ENCODE measurements around the gene CHST6.
A peak's percentile ranks its signal among the peaks of the same experiment; 100 is the strongest.
"Not testable (repeated sequence)": the region's sequence is repeated elsewhere in the genome, so short reads cannot be mapped to it uniquely, and the experiment has no call there.

The CHST6 gene

DNA sequence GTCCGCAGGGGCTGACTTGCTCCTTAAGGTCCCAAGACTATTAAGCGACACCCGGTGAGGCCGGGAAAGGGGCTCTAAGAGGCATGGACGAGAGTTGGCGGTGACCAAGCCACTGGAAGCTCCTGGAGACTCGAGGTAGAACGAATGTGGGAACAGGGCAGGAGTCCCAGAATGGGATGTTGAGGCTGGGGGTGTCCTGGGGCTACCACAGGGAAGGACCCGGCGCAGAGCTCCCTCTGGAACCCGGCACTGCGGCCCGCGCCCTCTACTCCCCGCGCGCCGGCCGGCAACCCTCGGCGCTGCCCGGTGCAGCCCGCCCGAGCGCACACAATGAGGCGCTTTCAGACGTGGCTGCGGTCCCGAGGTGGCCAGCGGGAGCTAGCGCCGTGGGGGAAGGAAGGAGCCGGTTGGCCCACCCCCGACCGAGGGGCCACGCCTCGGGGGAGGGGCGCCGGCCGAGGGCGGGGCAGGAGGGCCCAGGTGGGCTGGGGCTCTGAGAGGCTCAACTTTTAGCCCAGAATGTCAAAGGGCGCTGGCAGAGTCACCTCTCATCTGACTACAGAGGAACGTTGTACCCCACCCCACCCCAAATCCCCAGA is at the start of gene CHST6:
CHST6 (minus strand) TSS at position 366 of the 599 bp plus-strand sequence. CDS start 15,613 bp downstream, outside the sequence.
- peak; percentile 49 for DNase-seq (ENCODE audit: low read depth)

DNA sequence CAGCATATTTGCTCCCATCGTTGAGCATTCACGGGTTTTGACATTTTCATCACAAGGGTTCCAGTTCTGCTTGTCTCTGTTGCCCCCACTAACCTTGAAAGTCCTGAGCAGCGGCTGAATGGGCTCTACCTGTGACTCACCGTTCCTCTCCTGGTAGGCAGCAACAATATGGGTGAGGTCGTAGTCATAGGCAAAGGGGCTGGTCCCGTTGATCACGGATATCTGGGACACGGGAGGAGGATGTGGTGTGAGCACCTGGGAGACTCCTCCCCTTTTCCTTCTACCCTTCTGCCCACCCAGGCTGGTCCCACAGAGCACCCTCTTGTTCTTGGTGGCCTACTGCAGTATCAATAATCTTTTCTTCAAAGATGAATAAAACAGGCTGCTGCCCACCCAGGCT is 47.2 kb upstream of the CHST6 start:
- DNase-seq (ENCODE audit: low read depth) = not testable (repeated sequence)

- DNase-seq (ENCODE audit: low read depth) = no peak
These were observed 46.0 kb upstream of the CHST6 start for GRCh38 chr16:75541236-75541635.

DNA sequence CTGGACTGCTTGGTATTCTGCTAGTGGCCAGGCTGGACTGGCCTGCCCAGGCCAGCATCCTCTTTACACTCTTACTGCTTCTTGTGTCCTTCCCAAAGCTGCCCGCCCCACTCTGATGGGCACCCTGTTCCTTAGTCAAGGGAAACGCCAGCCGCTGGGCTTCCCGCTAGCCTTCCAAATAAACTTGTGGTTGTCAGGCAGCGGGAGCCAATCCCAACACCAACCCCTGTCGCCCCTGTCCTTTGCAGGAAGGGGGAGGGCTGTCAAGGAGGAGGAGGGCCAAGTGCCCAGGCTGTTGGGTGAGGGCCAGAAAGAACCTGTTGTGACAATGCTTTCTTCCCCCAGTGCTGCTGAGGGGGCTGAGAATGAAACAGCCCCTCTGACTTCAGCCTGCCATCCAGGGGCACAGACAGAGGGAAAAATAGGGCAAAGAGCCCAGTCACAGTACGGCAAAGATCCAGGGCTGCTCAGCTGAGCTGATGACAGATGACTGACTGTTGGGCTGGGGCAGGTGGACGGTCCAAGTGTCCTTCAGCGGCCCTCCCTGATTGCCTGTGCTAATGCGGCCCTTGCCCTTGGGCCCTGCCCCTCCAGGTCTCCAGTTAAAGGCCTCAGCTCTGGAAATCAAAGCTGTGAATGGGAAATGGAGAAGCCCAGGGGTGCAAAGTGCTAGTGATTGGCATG is 43.8 kb upstream of the CHST6 start:
- not testable (repeated sequence) for DNase-seq (ENCODE audit: low read depth)

- no peak for DNase-seq (ENCODE audit: low read depth)
These were observed 42.5 kb upstream of the CHST6 start for GRCh38 chr16:75537776-75538175.

- no peak for DNase-seq (ENCODE audit: low read depth)
These were observed 40.7 kb upstream of the CHST6 start, which contains the start of gene CHST5 for GRCh38 chr16:75535901-75536300. CHST5 (minus strand) TSS chr16:75536108; CDS start chr16:75530384, 5,724 bp downstream.

DNA sequence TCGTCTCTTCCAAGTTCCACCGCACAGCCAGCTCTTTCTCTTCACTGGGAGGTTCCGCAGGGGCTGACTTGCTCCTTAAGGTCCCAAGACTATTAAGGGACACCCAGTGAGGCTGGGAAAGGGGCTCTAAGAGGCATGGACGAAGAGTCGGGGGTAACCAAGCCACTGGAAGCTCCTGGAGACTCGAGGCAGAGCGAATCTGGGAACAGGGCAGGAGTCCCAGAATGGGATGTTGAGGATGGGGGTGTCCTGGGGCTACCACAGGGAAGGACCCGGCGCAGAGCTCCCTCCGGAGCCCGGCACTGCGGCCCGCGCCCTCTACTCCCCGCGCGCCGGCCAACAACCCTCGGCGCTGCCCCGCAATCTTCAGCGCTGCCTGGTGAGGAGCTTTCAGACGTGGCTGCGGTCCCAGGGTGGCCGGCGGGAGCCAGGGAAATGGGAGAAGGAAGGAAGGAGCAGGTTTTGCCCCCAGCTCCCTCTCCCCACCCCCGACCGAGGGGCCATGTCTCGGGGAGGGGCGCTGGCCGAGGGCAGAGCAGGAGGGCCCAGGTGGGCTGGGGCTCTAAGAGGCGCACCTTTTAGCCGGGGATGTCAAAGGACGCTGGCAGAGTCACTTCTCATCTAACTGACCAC is 40.1 kb upstream of the CHST6 start:
- DNase-seq (ENCODE audit: low read depth) = no peak

- no peak for DNase-seq (ENCODE audit: low read depth)
These were observed 39.4 kb upstream of the CHST6 start for GRCh38 chr16:75534560-75535205.

GRCh38 chr16:75532791-75533190 is 37.5 kb upstream of the CHST6 start:
- DNase-seq (ENCODE audit: low read depth) = no peak

- no peak for DNase-seq (ENCODE audit: low read depth)
These were observed 37.0 kb upstream of the CHST6 start for GRCh38 chr16:75532142-75532765.

DNA sequence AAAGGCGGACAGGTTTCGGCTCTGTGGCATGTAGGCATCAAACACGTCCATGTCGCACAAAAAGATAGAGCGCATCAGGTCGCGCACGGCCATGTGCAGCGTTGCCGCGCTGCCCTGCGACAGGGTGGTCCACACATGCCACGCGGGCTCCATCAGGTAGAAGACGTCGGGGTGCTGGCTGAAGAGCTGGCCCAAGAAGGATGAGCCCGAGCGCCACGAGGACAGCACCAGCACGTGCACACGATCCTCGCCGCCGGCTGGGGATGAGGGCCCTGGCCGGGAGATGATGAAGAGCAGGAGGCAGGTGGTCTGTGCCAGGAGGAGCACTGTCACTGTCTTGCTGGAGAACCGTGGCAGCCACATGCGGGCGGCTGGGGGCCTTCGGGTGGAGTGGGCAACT is 34.7 kb upstream of the CHST6 start:
- DNase-seq (ENCODE audit: low read depth) = no peak

- DNase-seq (ENCODE audit: low read depth) = no peak
These were observed 34.0 kb upstream of the CHST6 start for GRCh38 chr16:75529056-75529905.

GRCh38 chr16:75527825-75528299 is 32.6 kb upstream of the CHST6 start:
- no peak for DNase-seq (ENCODE audit: low read depth)

GRCh38 chr16:75526032-75526790 is 31.0 kb upstream of the CHST6 start:
- DNase-seq (ENCODE audit: low read depth) = no peak

GRCh38 chr16:75519175-75519574 is 23.9 kb upstream of the CHST6 start:
- no peak for DNase-seq (ENCODE audit: low read depth)

DNA sequence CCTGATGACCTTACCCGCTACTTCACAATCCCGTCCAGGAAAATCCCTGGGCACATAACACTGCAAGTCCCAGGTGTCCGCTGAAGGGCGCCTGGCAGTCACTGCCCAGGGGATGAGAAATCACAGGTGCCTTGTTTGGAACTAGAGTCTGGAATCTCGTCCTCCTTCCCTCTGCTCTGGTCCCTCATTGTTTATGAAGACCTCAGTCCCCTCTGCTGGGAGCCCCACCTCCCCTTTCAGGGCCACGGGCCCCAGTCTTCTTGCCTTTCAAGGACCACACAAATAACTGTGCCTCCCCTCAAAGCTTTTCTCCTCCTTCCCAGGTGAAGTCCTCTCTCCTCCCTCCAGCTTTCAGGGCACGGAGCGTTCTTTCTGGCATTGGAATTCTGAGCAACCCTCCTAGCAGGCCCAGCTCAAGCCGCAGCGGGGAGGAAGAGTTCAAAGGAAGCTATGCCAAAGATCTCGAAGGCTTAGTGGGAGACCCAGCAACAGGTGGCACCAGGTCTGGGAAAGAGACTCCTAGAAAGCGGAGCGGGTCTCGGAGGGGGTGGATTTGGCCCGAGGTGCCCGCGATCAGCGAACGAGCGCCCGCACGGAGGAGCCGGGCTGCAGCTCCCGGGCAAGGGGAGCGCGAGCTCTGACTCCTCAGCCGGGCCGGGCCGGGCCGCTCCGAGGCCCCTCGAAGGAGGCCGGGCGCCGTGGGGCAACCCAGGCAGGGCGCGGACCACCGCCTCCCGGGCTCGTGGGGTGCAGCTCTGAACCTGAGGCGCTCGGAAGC is 21.1 kb upstream of the CHST6 start:
- DNase-seq (ENCODE audit: low read depth) = not testable (repeated sequence)

- DNase-seq (ENCODE audit: low read depth) = no peak
These were observed 19.1 kb upstream of the CHST6 start for GRCh38 chr16:75514296-75514695.

DNA sequence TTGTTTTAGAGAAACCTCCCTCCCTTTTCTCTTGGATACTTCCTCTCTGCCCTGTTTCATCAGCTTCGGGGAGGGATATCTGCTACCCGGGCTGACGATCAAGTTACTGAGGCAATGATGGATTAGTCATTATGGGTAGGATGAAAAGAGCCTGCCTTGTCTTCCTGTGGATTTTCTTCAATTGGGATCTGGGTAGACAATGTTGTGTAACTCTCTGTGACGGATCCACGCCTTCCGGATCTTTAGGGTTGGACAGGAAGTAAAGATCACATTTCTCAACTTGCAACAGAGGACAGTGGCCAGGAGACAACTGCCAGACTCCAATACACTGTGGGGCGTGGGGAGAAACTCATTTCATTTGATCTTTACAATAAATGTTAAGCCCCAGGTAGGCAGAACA is 11.3 kb upstream of the CHST6 start:
- DNase-seq (ENCODE audit: low read depth) = peak; percentile 95

DNA sequence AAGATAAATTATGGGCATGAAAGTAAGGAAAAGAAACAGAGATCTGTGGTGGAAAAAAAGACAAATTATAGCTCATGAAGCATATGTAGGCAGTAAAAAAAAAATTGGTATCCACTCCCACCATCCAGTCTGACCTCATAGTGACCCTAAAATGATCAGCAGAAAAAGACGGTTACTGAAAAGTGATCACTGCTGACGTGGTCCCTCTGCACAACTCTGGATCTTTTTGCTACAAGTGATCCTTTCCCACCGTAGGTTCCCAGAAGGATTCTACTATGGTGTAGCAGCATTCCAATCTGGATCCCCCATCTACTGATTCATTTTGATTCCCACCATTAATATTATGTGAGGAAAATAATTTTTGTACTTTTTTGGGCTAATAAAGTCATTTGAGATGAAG is 10.9 kb upstream of the CHST6 start:
- no peak for DNase-seq (ENCODE audit: low read depth)

- DNase-seq (ENCODE audit: low read depth) = no peak
These were observed 8.6 kb upstream of the CHST6 start for GRCh38 chr16:75503801-75504200.
